MCF 10A (cell line): ENCODE results near the gene KLHDC1. TPM values are rescaled to one million over a fixed set of nuclear protein-coding genes. Genes with fewer than 3 reads are reported as not detected.
"Not testable (repeated sequence)": the region's sequence is repeated elsewhere in the genome, so short reads cannot be mapped to it uniquely, and the experiment has no call there.

Source experiments
- BruUV-seq: library from RNA; stranded (reverse); fragments of 400-500 nt; replicated peaks from 2 replicates; lab custom pipeline; 2021; lab: Mats Ljungman, UMichigan
- CTCF ChIA-PET: fragments of 300-600 bp; sonication (Branson Sonifier 250); formaldehyde crosslinking; extraction: SDS; loops from one replicate; lab custom pipeline; 2021; ENCODE audit warnings: antibody characterized with exemption, inconsistent platforms; lab: Yijun Ruan, JAX
- POLR2A ChIA-PET: fragments of 300-600, 350-650 bp; sonication (Branson Sonifier 250); formaldehyde crosslinking; extraction: SDS; loops from one replicate; lab custom pipeline; 2020; ENCODE audit warnings: antibody characterized with exemption, inconsistent platforms; lab: Yijun Ruan, JAX
- DNase-seq: peaks from one replicate; pipeline ENCODE4 v3.0.0-alpha.2; 2018; ENCODE audit not compliant: unreplicated experiment
- H3K27ac Mint-ChIP-seq: one replicate; pipeline ENCODE4 v1.8.0; 2022; ENCODE audit warnings: mild to moderate bottlenecking, low read depth, mixed read lengths; ENCODE audit not compliant: unreplicated experiment
- H3K27me3 Mint-ChIP-seq: one replicate; pipeline ENCODE4 v1.8.0; 2022; ENCODE audit warnings: mixed read lengths; ENCODE audit not compliant: insufficient read depth, unreplicated experiment
- H3K36me3 Mint-ChIP-seq: one replicate; pipeline ENCODE4 v1.8.0; 2022; ENCODE audit warnings: mild to moderate bottlenecking, moderate library complexity, mixed read lengths; ENCODE audit not compliant: insufficient read depth, unreplicated experiment
- H3K4me1 Mint-ChIP-seq: one replicate; pipeline ENCODE4 v1.8.0; 2022; ENCODE audit warnings: mixed read lengths; ENCODE audit not compliant: insufficient read depth, unreplicated experiment
- H3K4me3 Mint-ChIP-seq: one replicate; pipeline ENCODE4 v1.8.0; 2022; ENCODE audit warnings: mild to moderate bottlenecking, moderate library complexity, mixed read lengths; ENCODE audit not compliant: unreplicated experiment
- H3K9me3 Mint-ChIP-seq: one replicate; pipeline ENCODE4 v1.8.0; 2022; ENCODE audit warnings: mixed read lengths; ENCODE audit not compliant: unreplicated experiment
- intact Hi-C: fragments of 100-400 bp; cut with micrococcal nuclease; formaldehyde crosslinking; loops from 2 replicates; pipeline ENCODE4 v1.14.1; 2022
- total RNA-seq: library from RNA; stranded (reverse); gene quantifications from 2 replicates; pipeline ENCODE4 v1.2.3, GENCODE V29; 2022
- TF ChIP-seq, protein P1 (sequence below): fragments of 200-600 bp; IDR thresholded peaks from one replicate; pipeline ENCODE4 v1.8.0; 2022; ENCODE audit warnings: antibody characterized with exemption, mild to moderate bottlenecking; ENCODE audit not compliant: unreplicated experiment

KLHDC1 gene
- total RNA-seq, 1 experiment from 2014 or later = 0.35 TPM

DNA sequence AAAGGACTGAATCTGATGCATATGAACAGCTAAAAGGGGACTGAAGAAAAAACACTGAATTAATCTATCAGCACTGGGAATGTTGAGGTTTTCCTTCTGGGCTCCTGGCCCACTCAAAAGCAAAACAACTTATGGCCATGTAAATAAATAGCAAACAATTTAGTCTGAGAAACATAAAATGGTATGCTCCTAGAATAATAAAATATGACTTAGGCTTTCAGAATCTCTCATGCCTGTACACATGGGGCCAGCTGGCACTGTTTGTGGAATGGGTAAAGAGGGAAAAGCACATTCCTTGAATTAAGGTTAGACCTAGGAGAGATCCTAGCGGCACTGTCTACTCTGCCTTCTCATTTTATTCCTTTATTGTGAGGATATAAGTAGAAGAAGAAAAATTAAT is 81.2 kb downstream of the KLHDC1 start:
- Mint-ChIP-seq H3K36me3 (peaks cover 71% of the 10 kb centered on the region), H3K4me1 (peaks cover 17% of the 10 kb centered on the region), H3K27me3 (no peaks in the 10 kb centered on the region), H3K4me3 (no peak overlapping the region), H3K9me3 (no peaks in the 10 kb centered on the region), H3K27ac (no peak overlapping the region)
- ChIA-PET POLR2A (interaction anchor here (0.8 to 1.3 kb wide), 2 partner anchors 140 to 188 kb away, joined by 3 read pairs; partner anchors contain the start of genes DNAAF2 and RPS29), CTCF (interaction anchor here (1.9 kb wide), 1 partner anchor 140 kb away, joined by 6 read pairs; no protein-coding TSS in a partner anchor)
- no TSS peak for BruUV-seq
- intact Hi-C loops = no loop called here
- TF ChIP-seq, protein P1, sequence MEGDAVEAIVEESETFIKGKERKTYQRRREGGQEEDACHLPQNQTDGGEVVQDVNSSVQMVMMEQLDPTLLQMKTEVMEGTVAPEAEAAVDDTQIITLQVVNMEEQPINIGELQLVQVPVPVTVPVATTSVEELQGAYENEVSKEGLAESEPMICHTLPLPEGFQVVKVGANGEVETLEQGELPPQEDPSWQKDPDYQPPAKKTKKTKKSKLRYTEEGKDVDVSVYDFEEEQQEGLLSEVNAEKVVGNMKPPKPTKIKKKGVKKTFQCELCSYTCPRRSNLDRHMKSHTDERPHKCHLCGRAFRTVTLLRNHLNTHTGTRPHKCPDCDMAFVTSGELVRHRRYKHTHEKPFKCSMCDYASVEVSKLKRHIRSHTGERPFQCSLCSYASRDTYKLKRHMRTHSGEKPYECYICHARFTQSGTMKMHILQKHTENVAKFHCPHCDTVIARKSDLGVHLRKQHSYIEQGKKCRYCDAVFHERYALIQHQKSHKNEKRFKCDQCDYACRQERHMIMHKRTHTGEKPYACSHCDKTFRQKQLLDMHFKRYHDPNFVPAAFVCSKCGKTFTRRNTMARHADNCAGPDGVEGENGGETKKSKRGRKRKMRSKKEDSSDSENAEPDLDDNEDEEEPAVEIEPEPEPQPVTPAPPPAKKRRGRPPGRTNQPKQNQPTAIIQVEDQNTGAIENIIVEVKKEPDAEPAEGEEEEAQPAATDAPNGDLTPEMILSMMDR = no peak
- DNase-seq = no peak

DNA sequence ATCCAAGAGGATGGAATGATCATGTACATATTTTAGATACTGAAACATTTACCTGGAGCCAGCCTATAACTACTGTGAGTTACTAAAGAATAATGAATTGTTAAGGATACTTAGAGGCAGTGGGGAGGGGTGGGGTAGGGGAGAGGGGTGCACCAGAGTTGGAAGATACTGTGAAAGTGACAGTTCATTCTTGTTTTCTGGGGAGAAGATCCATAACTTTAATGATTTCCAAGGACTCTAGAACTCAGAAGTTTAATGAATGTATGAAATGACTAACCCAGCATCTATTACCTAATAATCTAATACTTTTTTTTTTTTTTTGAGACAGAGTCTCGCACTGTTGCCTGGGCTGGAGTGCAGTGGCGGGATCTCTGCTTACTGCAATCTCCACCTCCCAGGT is 85.5 kb downstream of the KLHDC1 start:
- POLR2A ChIA-PET = interaction anchor here (2.6 kb wide), 1 partner anchor 10 kb away, joined by 18 read pairs; the partner anchor contains the start of gene KLHDC2
- Mint-ChIP-seq H3K36me3 (peaks cover 100% of the 10 kb centered on the region), H3K27me3 (no peaks in the 10 kb centered on the region)

DNA sequence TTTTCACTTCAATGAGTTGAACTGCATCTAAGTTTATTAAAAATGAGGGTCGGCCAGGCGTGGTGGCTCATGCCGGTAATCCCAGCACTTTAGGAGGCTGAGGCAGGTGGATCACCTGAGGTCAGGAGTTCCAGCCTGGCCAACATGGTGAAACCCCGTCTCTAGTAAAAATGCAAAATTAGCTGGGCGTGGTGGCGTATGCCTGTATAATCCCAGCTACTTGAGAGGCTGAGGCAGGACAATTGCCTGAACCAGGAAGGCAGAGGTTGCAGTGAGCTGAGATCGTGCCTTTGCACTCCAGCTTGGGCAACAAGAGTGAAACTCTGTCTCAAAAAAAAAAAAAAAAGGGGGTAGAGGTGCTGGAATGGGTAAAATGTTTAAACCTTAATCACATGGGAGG is 88.1 kb downstream of the KLHDC1 start:
- H3K36me3 Mint-ChIP-seq = peaks cover 100% of the 10 kb centered on the region
- CTCF ChIA-PET = interaction anchor here (0.5 to 1.9 kb wide), 6 partner anchors 30 to 321 kb away, joined by 3 to 5 read pairs (median 4); partner anchors contain the start of gene NEMF

More for the DNA sequence above, 85.5 kb downstream of the KLHDC1 start:
- TF ChIP-seq, protein P1 = no peak
- intact Hi-C loops = no loop called here
- Mint-ChIP-seq H3K27ac (no peak overlapping the region), H3K4me3 (no peak overlapping the region), H3K4me1 (no peaks in the 10 kb centered on the region), H3K9me3 (no peaks in the 10 kb centered on the region)
- no TSS peak for BruUV-seq
- CTCF ChIA-PET = interaction anchor here (0.6 kb wide), 1 partner anchor 10 kb away, joined by 4 read pairs; no protein-coding TSS in a partner anchor
- no peak for DNase-seq

DNA sequence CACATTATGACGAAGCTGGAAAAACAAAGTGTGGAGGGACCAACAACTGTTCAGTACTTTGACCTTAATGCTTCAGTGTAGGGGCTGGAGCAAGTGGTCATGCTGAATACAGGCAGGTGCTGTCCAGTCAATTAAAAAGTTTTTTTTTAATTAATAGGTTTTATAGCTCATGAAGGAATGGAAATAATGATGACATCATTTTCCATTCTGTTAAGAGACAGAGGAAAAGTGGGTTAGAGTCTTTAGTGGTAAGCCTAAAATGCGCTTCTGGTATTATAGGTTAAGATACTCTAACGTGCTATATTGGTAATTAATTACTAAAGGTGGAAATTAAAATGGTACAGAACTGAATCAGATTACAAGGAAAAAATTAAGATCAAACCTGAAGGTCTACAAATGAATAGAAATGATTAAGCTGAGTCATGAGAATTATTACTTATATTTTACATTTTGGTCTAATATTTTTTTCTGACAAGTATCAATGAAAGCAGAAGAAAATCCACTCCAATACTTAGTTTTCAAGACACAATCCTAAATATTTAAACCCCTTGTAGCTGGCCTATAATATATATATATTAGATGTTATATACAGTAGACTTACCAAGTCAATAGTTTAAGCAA is 90.6 kb downstream of the KLHDC1 start:
- H3K27me3 Mint-ChIP-seq = no peaks in the 10 kb centered on the region
- no TSS peak for BruUV-seq
- H3K9me3 Mint-ChIP-seq = no peaks in the 10 kb centered on the region
- H3K4me3 Mint-ChIP-seq = no peak overlapping the region
- ChIA-PET POLR2A (interaction anchor here (0.7 to 4.6 kb wide), 2 partner anchors 14 to 628 kb away, joined by 3 to 27 read pairs; partner anchors contain the start of gene KLHDC2), CTCF (interaction anchor here (0.5 to 2.4 kb wide), 2 partner anchors 14 to 128 kb away, joined by 3 to 6 read pairs; no protein-coding TSS in a partner anchor)
- no peak overlapping the region for H3K27ac Mint-ChIP-seq
- intact Hi-C loops = no loop called here
- DNase-seq = no peak
- TF ChIP-seq, protein P1 = no peak
- peaks cover 100% of the 10 kb centered on the region for H3K36me3 Mint-ChIP-seq
- H3K4me1 Mint-ChIP-seq = no peaks in the 10 kb centered on the region

More for the DNA sequence above, 88.1 kb downstream of the KLHDC1 start:
- DNase-seq, H3K4me1 Mint-ChIP-seq, BruUV-seq, H3K27me3 Mint-ChIP-seq, intact Hi-C loops, H3K9me3 Mint-ChIP-seq, H3K27ac Mint-ChIP-seq, H3K4me3 Mint-ChIP-seq: not testable (repeated sequence)
- POLR2A ChIA-PET = interaction anchor here (0.6 to 4.6 kb wide), 5 partner anchors 12 to 160 kb away, joined by 3 to 27 read pairs (median 7); partner anchors contain the start of genes KLHDC2, MGAT2 and RPL36AL
